PC-9 (cell line): ENCODE data around the gene BCKDK. TPM values are rescaled to one million over a fixed set of nuclear protein-coding genes. Genes with fewer than 3 reads are reported as not detected.
"Not testable (repeated sequence)": the region's sequence is repeated elsewhere in the genome, so short reads cannot be mapped to it uniquely, and the experiment has no call there.

Source experiments
- BruUV-seq: library from RNA; stranded (reverse); fragments of 400-500 nt; replicated peaks from 2 replicates; lab custom pipeline; 2021; lab: Mats Ljungman, UMichigan
- CTCF ChIA-PET: fragments of 300-600 bp; sonication (Branson Sonifier 250); formaldehyde crosslinking; loops from one replicate; lab custom pipeline; 2022; ENCODE audit warnings: antibody characterized with exemption; lab: Charles Lee
- POLR2A ChIA-PET: fragments of 300-600 bp; sonication (Branson Sonifier 250); formaldehyde crosslinking; loops from one replicate; lab custom pipeline; 2022; ENCODE audit warnings: antibody characterized with exemption; ENCODE audit not compliant: unreplicated experiment; lab: Charles Lee
- DNase-seq, 2 experiments: peaks; one replicate each; pipeline versions ENCODE4 v3.0.0 to v3.0.0-alpha.2; 2015 to 2022; ENCODE audit warnings: mixed read lengths in 1 of 2
- H2AFZ ChIP-seq: fragments of 200-600 bp; sonication (generic); 2 replicates; pipeline ENCODE4 v1.8.1; 2017; ENCODE audit warnings: antibody characterized with exemption
- H3F3A ChIP-seq: fragments of 200-600 bp; sonication (generic); 2 replicates; pipeline ENCODE4 v1.8.1; 2017; ENCODE audit warnings: antibody characterized with exemption, mild to moderate bottlenecking, low read depth; ENCODE audit not compliant: insufficient read depth
- H3K27ac ChIP-seq: fragments of 200-600 bp; sonication (generic); 2 replicates; pipeline ENCODE4 v1.6.1; 2016; ENCODE audit warnings: mixed run types
- H3K27me3 ChIP-seq: fragments of 200-600 bp; sonication (generic); 2 replicates; pipeline ENCODE4 v1.6.1; 2016; ENCODE audit warnings: low read depth, mixed run types; ENCODE audit not compliant: insufficient read depth
- H3K36me3 ChIP-seq: fragments of 200-600 bp; sonication (generic); 2 replicates; pipeline ENCODE4 v1.6.1; 2016; ENCODE audit warnings: low read depth, mixed run types
- H3K4me1 ChIP-seq: fragments of 200-600 bp; sonication (generic); replicated peaks from 2 replicates; pipeline ENCODE4 v1.6.1; 2016; ENCODE audit warnings: mixed run types; ENCODE audit not compliant: insufficient read depth
- H3K4me2 ChIP-seq: fragments of 200-600 bp; sonication (generic); 2 replicates; pipeline ENCODE4 v1.6.1; 2017; ENCODE audit warnings: mixed run types
- H3K4me3 ChIP-seq: fragments of 200-600 bp; sonication (generic); 2 replicates; pipeline ENCODE4 v1.6.1; 2016; ENCODE audit warnings: mixed run types
- H3K79me2 ChIP-seq: fragments of 200-600 bp; sonication (generic); 2 replicates; pipeline ENCODE4 v1.6.1; 2017; ENCODE audit warnings: low read depth, mixed run types
- H3K9me2 ChIP-seq: fragments of 200-600 bp; sonication (generic); 2 replicates; pipeline ENCODE4 v1.8.1; 2017; ENCODE audit warnings: mild to moderate bottlenecking; ENCODE audit not compliant: insufficient read depth
- H3K9me3 ChIP-seq: fragments of 200-600 bp; sonication (generic); 2 replicates; pipeline ENCODE4 v1.8.1; 2016; ENCODE audit warnings: low read depth; ENCODE audit not compliant: insufficient read depth
- H4K20me1 ChIP-seq: fragments of 200-600 bp; sonication (generic); 2 replicates; pipeline ENCODE4 v1.8.1; 2017; ENCODE audit not compliant: insufficient read depth
- CTCF ChIP-seq: fragments of 200-600 bp; sonication (generic); conservative IDR thresholded peaks from 2 replicates; pipeline ENCODE4 v1.6.1; 2017; ENCODE audit warnings: mixed run types, antibody characterized with exemption, mild to moderate bottlenecking, moderate library complexity
- EZH2 ChIP-seq: fragments of 200-600 bp; sonication (generic); IDR thresholded peaks from 2 replicates; pipeline ENCODE4 v1.8.0; 2017; ENCODE audit warnings: antibody characterized with exemption, low read depth
- intact Hi-C: fragments of 100-400 bp; cut with micrococcal nuclease; formaldehyde crosslinking; loops from one replicate; pipeline ENCODE4 v1.10.0; 2022; ENCODE audit not compliant: unreplicated experiment
- total RNA-seq: library from RNA; stranded (reverse); gene quantifications from 2 replicates; pipeline ENCODE4 v1.2.3, GENCODE V29; 2021

Gene BCKDK
- total RNA-seq, 1 experiment from 2014 or later: 41.5 TPM

- DNase-seq: no peak
- no peak overlapping the region for H3K27ac ChIP-seq
- intact Hi-C loops: loop anchor here (10.0 kb wide), 1 partner anchor 285 kb away; no protein-coding TSS in a partner anchor
- TF ChIP-seq EZH2 (no peak), CTCF (no peak)
- no peak overlapping the region for H2AFZ ChIP-seq
- H3K79me2 ChIP-seq: no peaks in the 10 kb centered on the region
- H3K9me2 ChIP-seq: no peaks in the 10 kb centered on the region
- H3K4me2 ChIP-seq: no peak overlapping the region
- ChIA-PET CTCF (interaction anchor here (0.7 kb wide), 1 partner anchor 274 kb away, joined by 4 read pairs; no protein-coding TSS in a partner anchor), POLR2A (interaction anchor here (0.6 kb wide), 1 partner anchor 15 kb away, joined by 3 read pairs; no protein-coding TSS in a partner anchor)
- H3F3A ChIP-seq: peaks cover 27% of the 10 kb centered on the region; the same call in 1 of the 2 replicates
- H3K36me3 ChIP-seq: no peaks in the 10 kb centered on the region
- no peaks in the 10 kb centered on the region for H3K27me3 ChIP-seq
- no peaks in the 10 kb centered on the region for H4K20me1 ChIP-seq
- no peak overlapping the region for H3K4me3 ChIP-seq
- no TSS peak for BruUV-seq
- H3K4me1 ChIP-seq: no peaks in the 10 kb centered on the region
- H3K9me3 ChIP-seq: no peaks in the 10 kb centered on the region
Observed at GRCh38 chr16:31099860-31100638, 8.1 kb upstream of the BCKDK start.

DNA sequence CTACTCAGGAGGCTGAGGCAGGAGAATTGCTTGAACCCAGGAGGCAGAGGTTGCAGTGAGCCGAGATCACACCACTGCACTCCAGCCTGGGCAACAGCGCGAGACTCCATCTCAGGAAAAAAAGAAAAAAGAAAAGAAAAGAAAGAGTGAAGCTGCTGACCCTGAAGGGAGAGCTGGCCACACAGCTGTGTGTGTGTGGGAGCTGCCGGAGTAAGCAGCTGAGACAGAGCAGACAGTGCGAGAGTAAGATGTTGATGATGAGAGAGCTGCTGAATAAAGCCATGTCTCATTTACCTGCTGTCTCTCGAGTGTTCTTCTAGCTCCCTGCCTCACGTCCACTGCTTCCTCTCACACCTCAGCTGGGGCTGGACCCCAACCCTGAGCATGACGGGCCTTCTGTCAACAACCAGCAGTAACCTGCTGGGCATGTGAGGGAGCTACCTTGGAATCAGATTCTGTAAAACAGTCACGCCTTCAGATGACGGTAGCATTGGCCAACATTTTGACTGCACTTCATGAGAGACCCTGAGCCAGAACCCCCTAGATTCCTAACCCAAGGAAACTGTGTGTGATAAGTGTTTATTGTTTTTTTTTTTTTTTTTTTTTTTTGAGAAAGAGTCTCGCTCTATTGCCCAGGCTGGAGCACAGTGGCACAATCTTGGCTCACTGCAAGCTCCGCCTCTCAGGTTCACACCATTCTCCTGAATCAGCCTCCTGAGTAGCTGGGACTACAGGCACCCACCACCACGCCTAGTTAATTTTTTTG is 7.1 kb upstream of the BCKDK start:
- POLR2A ChIA-PET: interaction anchor here (0.6 kb wide), 1 partner anchor 37 kb away, joined by 3 read pairs; no protein-coding TSS in a partner anchor

DNA sequence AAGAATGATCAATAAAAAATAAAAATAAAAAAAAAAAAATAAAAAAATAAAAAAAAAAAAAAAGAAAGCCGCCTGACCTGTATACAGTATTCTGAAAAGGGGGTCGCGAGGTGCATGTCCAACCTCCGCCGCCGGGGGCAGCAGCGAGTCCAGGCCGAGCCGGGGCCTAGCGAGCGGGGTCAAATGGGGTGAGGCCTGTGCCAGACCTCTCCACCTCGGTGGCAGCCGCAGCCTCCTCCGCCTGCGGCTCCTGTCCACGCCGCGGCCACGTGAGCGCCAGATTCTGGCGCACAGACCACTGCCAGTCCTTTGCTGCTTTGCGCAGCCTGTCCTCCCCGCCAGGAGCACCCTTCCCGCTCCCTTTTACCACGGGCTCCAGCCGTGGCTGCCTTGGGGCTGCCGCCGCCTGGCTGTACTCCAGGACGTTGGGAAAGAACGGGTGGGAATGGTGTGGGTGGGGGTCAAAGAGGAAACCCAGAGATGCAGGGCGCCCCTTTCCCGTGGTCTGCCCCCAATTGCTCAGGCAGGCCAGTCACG is 2.4 kb upstream of the BCKDK start:
- Histone ChIP-seq H2AFZ (peak overlapping the region; percentile 75), H3K4me1 (peaks cover 15% of the 10 kb centered on the region), H3K4me2 (peak overlapping the region; percentile 69), H3K4me3 (peak overlapping the region; percentile 38; the same call in 1 of the 2 replicates), H3K79me2 (peaks cover 15% of the 10 kb centered on the region), H3K27me3 (no peaks in the 10 kb centered on the region), H3K36me3 (no peaks in the 10 kb centered on the region), H3K27ac (no peak overlapping the region), H3K9me2 (no peaks in the 10 kb centered on the region), H4K20me1 (no peaks in the 10 kb centered on the region), H3F3A (peaks cover 31% of the 10 kb centered on the region; the same call in 1 of the 2 replicates), H3K9me3 (no peaks in the 10 kb centered on the region)
- peak; percentile 87 for TF ChIP-seq CTCF
- TF ChIP-seq EZH2: no peak
- POLR2A ChIA-PET: no interaction called here
- DNase-seq: peak; percentile 47 to 93
- intact Hi-C loops: loop anchor here (5.0 kb wide), 1 partner anchor 37 kb away; no protein-coding TSS in a partner anchor
- BruUV-seq: no TSS peak
- CTCF ChIA-PET: no interaction called here

More for the DNA sequence above, 7.1 kb upstream of the BCKDK start:
- H3K9me2 ChIP-seq, H3K4me3 ChIP-seq, H3K27ac ChIP-seq, intact Hi-C loops, H3K27me3 ChIP-seq, H3K4me2 ChIP-seq, H2AFZ ChIP-seq, H3K36me3 ChIP-seq, BruUV-seq, H3K79me2 ChIP-seq, H3K9me3 ChIP-seq, H4K20me1 ChIP-seq, H3K4me1 ChIP-seq, DNase-seq: not testable (repeated sequence)
- peaks cover 20% of the 10 kb centered on the region; the same call in 1 of the 2 replicates for H3F3A ChIP-seq
- CTCF ChIA-PET: interaction anchor here (0.6 kb wide), 1 partner anchor 41 kb away, joined by 3 read pairs; no protein-coding TSS in a partner anchor
